Choroid plexus epithelial cell (primary cell): ENCODE results near the gene HEY2.
A peak's percentile ranks its signal among the peaks of the same experiment; 100 is the strongest.

Experiments used
- DNase-seq: peaks from one replicate; pipeline ENCODE4 v3.0.0-alpha.2; 2010; ENCODE audit warnings: low read depth
- H3K4me3 ChIP-seq: 2 replicates; pipeline ENCODE4 v1.5.1; 2011; ENCODE audit warnings: low read depth, mild to moderate bottlenecking, control low read depth, low read length, moderate library complexity
- CTCF ChIP-seq: conservative IDR thresholded peaks from 2 replicates; pipeline ENCODE4 v1.5.1; 2011; ENCODE audit warnings: low read depth, mild to moderate bottlenecking, control low read depth, inconsistent platforms, low read length, moderate library complexity

HEY2 gene

DNA sequence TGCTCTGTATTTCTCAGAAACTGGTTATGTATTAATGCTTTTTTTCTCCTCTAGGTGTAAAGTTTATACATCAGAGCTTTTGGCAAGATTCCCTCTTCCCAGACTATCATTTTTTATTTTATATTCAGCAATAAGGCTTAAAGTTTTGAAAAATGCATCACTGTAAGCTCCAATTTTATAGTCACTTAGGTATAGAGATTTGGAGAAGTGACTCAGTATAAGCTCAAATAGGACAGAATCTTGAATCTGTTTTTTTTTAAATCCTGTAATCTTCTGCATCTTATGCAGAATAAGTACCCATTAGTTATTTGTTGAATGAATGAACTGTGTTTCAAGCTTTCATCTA, 42.4 kb downstream of the HEY2 start:
- no peak for TF ChIP-seq CTCF

GRCh38 chr6:125792172-125792571, 42.7 kb downstream of the HEY2 start:
- no peak for TF ChIP-seq CTCF
- no peak for DNase-seq
- peak overlapping the region; percentile 80 for H3K4me3 ChIP-seq

More for the DNA sequence above, 42.4 kb downstream of the HEY2 start:
- H3K4me3 ChIP-seq, result peak overlapping the region; percentile 80
- DNase-seq, result no peak

DNA sequence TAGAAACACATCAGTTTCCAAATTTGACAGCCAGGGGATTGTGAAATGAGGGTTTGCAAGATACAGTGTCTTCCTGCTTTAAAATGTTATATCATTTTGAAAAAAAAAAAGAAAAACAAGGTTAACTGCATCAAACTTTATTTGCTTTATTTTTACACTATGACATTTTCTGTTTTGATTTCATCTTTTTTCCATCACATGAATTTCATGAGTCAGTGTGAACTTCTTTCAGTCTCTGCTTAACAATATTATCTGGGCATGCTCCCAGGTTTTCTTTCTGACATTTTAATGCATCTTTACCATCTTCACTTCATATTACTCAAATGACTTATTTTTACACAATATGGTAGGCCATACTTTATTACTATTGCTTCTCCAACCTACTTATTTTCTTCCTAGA, 43.2 kb downstream of the HEY2 start:
- DNase-seq, result peak; percentile 76
- no peak for TF ChIP-seq CTCF
- H3K4me3 ChIP-seq, result peak overlapping the region; percentile 15

GRCh38 chr6:125793280-125793679, 43.8 kb downstream of the HEY2 start:
- no peak for TF ChIP-seq CTCF
- H3K4me3 ChIP-seq, result peak overlapping the region; percentile 15
- no peak for DNase-seq

GRCh38 chr6:125793863-125794262, 44.4 kb downstream of the HEY2 start:
- H3K4me3 ChIP-seq, result no peak overlapping the region
- no peak for TF ChIP-seq CTCF
- no peak for DNase-seq

- DNase-seq, result peak; percentile 46
- no peak overlapping the region for H3K4me3 ChIP-seq
- no peak for TF ChIP-seq CTCF
Measured at GRCh38 chr6:125794342-125795137, 45.1 kb downstream of the HEY2 start.

GRCh38 chr6:125795301-125795700, 45.9 kb downstream of the HEY2 start:
- no peak overlapping the region for H3K4me3 ChIP-seq
- DNase-seq, result no peak
- no peak for TF ChIP-seq CTCF
